ENCODE data around the gene USP2. TPM values are rescaled to one million over a fixed set of nuclear protein-coding genes. Genes with fewer than 3 reads are reported as not detected.
A peak's percentile ranks its signal among the peaks of the same experiment; 100 is the strongest.

The USP2 gene
- total RNA-seq, 1 donor from 2014 or later = 2.6 TPM

DNA sequence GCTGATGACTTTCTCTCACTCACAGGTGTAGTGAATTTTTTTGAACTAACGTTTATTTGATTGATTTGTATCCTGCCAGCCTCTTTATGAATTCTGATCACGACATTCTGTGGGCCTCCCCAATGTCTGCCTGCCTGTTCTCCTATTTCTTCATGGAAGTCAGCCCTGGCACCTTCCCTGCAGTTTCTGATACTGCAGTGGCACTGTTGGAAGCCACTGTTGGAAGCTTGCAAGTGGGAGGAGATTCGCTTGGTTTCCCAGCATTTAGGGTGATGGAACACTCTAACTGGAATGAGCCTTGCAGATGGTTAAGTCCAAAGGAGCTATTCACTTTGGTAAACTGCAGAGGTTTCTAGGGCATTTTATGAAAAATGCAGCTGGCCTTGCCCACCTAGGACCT lies 42.8 kb upstream of the USP2 start:
- no peak for DNase-seq
- no peak overlapping the region for H3K27ac Mint-ChIP-seq (ENCODE audit: unreplicated experiment)
- peaks cover 1% of the 10 kb centered on the region for H3K9me3 Mint-ChIP-seq (ENCODE audit: unreplicated experiment)
- H3K4me1 Mint-ChIP-seq (ENCODE audit: low read depth, unreplicated experiment) = no peaks in the 10 kb centered on the region
- H3K27me3 Mint-ChIP-seq (ENCODE audit: unreplicated experiment) = peaks cover 16% of the 10 kb centered on the region
- TF ChIP-seq, protein P1, sequence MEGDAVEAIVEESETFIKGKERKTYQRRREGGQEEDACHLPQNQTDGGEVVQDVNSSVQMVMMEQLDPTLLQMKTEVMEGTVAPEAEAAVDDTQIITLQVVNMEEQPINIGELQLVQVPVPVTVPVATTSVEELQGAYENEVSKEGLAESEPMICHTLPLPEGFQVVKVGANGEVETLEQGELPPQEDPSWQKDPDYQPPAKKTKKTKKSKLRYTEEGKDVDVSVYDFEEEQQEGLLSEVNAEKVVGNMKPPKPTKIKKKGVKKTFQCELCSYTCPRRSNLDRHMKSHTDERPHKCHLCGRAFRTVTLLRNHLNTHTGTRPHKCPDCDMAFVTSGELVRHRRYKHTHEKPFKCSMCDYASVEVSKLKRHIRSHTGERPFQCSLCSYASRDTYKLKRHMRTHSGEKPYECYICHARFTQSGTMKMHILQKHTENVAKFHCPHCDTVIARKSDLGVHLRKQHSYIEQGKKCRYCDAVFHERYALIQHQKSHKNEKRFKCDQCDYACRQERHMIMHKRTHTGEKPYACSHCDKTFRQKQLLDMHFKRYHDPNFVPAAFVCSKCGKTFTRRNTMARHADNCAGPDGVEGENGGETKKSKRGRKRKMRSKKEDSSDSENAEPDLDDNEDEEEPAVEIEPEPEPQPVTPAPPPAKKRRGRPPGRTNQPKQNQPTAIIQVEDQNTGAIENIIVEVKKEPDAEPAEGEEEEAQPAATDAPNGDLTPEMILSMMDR (IDR thresholded peaks at IDR 0.05; ENCODE audit: partially characterized antibody, unreplicated experiment) = no peak
- H3K4me3 Mint-ChIP-seq (ENCODE audit: unreplicated experiment) = no peak overlapping the region
- H3K36me3 Mint-ChIP-seq (ENCODE audit: unreplicated experiment) = no peaks in the 10 kb centered on the region

GRCh38 chr11:119423509-119424254 lies 42.2 kb upstream of the USP2 start:
- H3K27ac Mint-ChIP-seq (ENCODE audit: unreplicated experiment) = no peak overlapping the region

GRCh38 chr11:119422809-119423508 lies 41.5 kb upstream of the USP2 start, which contains the start of gene THY1:
TSS of gene THY1 (minus strand) at chr11:119423172. CDS start at chr11:119420905, 2,267 bp downstream.
- H3K36me3 Mint-ChIP-seq (ENCODE audit: unreplicated experiment) = no peaks in the 10 kb centered on the region
- peak; percentile 66 for DNase-seq
- H3K27ac Mint-ChIP-seq (ENCODE audit: unreplicated experiment) = peak within 1 kb of the TSS; percentile 45
- peaks cover 1% of the 10 kb centered on the region for H3K9me3 Mint-ChIP-seq (ENCODE audit: unreplicated experiment)
- H3K4me3 Mint-ChIP-seq (ENCODE audit: unreplicated experiment) = peak within 1 kb of the TSS; percentile 96
- TF ChIP-seq, protein P1 (IDR thresholded peaks at IDR 0.05; ENCODE audit: partially characterized antibody, unreplicated experiment) = no peak
- H3K4me1 Mint-ChIP-seq (ENCODE audit: low read depth, unreplicated experiment) = no peaks in the 10 kb centered on the region
- H3K27me3 Mint-ChIP-seq (ENCODE audit: unreplicated experiment) = peaks cover 16% of the 10 kb centered on the region

More at GRCh38 chr11:119423509-119424254, 42.2 kb upstream of the USP2 start:
- TF ChIP-seq, protein P1 (IDR thresholded peaks at IDR 0.05; ENCODE audit: partially characterized antibody, unreplicated experiment) = no peak
- Mint-ChIP-seq H3K36me3 (ENCODE audit: unreplicated experiment) (no peaks in the 10 kb centered on the region), H3K4me3 (ENCODE audit: unreplicated experiment) (peak overlapping the region; percentile 65), H3K9me3 (ENCODE audit: unreplicated experiment) (peaks cover 1% of the 10 kb centered on the region), H3K27me3 (ENCODE audit: unreplicated experiment) (peaks cover 17% of the 10 kb centered on the region), H3K4me1 (ENCODE audit: low read depth, unreplicated experiment) (no peaks in the 10 kb centered on the region)
- DNase-seq = no peak

DNA sequence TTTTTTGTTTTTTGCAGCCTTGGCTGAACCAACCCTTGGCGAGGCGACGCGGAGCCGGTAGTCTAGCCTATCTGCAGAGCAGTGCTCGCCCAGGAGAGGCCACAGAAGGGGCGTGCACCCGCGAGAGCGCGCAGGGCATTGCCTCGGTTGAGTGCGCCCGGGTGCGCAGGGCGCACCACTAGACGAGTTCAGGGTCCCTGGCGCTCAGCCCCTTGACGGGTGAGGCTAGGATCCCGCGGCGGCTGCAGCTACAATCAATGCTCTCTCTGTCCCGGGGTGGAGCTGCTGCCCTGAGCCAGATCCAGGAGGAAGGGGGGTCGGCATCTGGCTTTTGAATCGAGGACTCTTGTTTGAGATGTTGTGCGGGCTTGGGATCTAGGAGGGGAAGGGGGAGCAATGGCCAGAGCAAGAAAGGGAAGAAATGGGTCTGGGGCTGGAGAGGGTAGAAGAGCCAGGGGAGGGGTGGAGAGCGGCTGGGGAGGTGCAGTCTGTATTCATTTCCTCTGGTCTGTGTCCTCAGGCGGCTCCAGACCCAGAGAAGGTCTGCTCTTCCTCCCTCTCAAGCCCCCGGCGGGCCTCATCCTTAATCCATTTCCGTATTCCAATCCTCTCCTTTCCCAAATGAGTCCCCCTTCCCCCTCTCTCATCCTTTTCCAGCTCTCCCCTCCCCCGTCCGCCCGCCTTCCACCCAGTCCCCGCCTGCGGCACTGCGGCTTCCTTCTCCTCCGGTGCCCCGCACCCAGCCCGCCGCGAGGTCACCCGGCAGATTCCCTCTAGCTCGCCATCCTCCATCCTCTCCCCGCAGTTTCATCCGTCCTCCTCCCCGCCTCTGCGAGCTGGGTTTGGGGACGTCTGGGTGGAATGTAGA lies 40.7 kb upstream of the USP2 start:
- peak; percentile 72 for DNase-seq
- Mint-ChIP-seq H3K4me1 (ENCODE audit: low read depth, unreplicated experiment) (no peaks in the 10 kb centered on the region), H3K4me3 (ENCODE audit: unreplicated experiment) (peak overlapping the region; percentile 96), H3K9me3 (ENCODE audit: unreplicated experiment) (peaks cover 1% of the 10 kb centered on the region), H3K27me3 (ENCODE audit: unreplicated experiment) (peaks cover 18% of the 10 kb centered on the region), H3K36me3 (ENCODE audit: unreplicated experiment) (no peaks in the 10 kb centered on the region), H3K27ac (ENCODE audit: unreplicated experiment) (peak overlapping the region; percentile 45)
- TF ChIP-seq, protein P1 (IDR thresholded peaks at IDR 0.05; ENCODE audit: partially characterized antibody, unreplicated experiment) = no peak
